ENCODE results near the gene PTPRJ.

DNA sequence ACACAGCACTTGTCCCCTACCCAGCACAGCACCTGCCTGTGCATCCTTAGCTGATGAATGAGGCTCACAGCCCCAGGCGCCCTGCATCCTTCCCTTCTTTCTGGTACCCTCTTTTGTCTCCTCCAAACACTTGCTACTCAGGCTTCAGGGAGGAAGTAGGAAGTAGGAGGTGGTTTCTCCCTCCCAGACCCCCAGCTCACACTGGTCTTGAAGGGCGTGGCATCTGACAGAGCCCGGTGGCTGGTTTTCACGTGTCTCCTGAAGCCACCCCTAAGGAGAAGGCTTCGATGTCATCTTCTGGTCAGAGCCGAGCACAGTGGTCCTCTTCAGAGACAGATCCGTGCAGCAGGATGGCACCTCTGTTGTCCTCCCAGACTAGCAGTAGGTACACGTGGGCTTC lies 109.8 kb downstream of the PTPRJ start:
- TF ChIP-seq, protein P1, sequence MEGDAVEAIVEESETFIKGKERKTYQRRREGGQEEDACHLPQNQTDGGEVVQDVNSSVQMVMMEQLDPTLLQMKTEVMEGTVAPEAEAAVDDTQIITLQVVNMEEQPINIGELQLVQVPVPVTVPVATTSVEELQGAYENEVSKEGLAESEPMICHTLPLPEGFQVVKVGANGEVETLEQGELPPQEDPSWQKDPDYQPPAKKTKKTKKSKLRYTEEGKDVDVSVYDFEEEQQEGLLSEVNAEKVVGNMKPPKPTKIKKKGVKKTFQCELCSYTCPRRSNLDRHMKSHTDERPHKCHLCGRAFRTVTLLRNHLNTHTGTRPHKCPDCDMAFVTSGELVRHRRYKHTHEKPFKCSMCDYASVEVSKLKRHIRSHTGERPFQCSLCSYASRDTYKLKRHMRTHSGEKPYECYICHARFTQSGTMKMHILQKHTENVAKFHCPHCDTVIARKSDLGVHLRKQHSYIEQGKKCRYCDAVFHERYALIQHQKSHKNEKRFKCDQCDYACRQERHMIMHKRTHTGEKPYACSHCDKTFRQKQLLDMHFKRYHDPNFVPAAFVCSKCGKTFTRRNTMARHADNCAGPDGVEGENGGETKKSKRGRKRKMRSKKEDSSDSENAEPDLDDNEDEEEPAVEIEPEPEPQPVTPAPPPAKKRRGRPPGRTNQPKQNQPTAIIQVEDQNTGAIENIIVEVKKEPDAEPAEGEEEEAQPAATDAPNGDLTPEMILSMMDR (IDR thresholded peaks at IDR 0.05; ENCODE audit: poor library complexity, severe bottlenecking), result no peak
- TF ChIP-seq, protein P2, sequence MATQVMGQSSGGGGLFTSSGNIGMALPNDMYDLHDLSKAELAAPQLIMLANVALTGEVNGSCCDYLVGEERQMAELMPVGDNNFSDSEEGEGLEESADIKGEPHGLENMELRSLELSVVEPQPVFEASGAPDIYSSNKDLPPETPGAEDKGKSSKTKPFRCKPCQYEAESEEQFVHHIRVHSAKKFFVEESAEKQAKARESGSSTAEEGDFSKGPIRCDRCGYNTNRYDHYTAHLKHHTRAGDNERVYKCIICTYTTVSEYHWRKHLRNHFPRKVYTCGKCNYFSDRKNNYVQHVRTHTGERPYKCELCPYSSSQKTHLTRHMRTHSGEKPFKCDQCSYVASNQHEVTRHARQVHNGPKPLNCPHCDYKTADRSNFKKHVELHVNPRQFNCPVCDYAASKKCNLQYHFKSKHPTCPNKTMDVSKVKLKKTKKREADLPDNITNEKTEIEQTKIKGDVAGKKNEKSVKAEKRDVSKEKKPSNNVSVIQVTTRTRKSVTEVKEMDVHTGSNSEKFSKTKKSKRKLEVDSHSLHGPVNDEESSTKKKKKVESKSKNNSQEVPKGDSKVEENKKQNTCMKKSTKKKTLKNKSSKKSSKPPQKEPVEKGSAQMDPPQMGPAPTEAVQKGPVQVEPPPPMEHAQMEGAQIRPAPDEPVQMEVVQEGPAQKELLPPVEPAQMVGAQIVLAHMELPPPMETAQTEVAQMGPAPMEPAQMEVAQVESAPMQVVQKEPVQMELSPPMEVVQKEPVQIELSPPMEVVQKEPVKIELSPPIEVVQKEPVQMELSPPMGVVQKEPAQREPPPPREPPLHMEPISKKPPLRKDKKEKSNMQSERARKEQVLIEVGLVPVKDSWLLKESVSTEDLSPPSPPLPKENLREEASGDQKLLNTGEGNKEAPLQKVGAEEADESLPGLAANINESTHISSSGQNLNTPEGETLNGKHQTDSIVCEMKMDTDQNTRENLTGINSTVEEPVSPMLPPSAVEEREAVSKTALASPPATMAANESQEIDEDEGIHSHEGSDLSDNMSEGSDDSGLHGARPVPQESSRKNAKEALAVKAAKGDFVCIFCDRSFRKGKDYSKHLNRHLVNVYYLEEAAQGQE (IDR thresholded peaks at IDR 0.05; ENCODE audit: borderline replicate concordance), result no peak
- TF ChIP-seq RAD21 (conservative IDR thresholded peaks at IDR 0.05), result no peak
- no peak for TF ChIP-seq TAF1 (IDR thresholded peaks at IDR 0.05; ENCODE audit: low read depth)
- no peak for TF ChIP-seq EZH2 (IDR thresholded peaks at IDR 0.05; ENCODE audit: borderline replicate concordance, insufficient read depth, low read length, poor library complexity, severe bottlenecking)
